DND-41 (cell line): ENCODE data around the gene MTOR.

ENCODE experiments used
- ATAC-seq: fragments of 200-7000 bp; cut with Tn5 transposase; 3 replicates; pipeline ENCODE4 v1.9.1; 2021; ENCODE audit warnings: low read depth; ENCODE audit not compliant: insufficient read depth
- DNase-seq: peaks from one replicate; pipeline ENCODE4 v3.0.0-alpha.2; 2020
- H2AFZ ChIP-seq: 2 replicates; pipeline ENCODE4 v1.6.0; 2012; ENCODE audit warnings: low read depth, low read length
- H3K27ac ChIP-seq: 2 replicates; pipeline ENCODE4 v1.5.1; 2012; ENCODE audit warnings: low read length, inconsistent platforms
- H3K27me3 ChIP-seq: fragments of 200-600 bp; sonication (generic); 2 replicates; pipeline ENCODE4 v1.6.0; 2012; ENCODE audit warnings: low read length, mild to moderate bottlenecking, inconsistent platforms; ENCODE audit not compliant: insufficient read depth, poor library complexity
- H3K36me3 ChIP-seq: 2 replicates; pipeline ENCODE4 v1.5.1; 2012; ENCODE audit warnings: low read length, inconsistent platforms; ENCODE audit not compliant: insufficient read depth
- H3K4me1 ChIP-seq: 2 replicates; pipeline ENCODE4 v1.5.1; 2012; ENCODE audit warnings: mild to moderate bottlenecking, low read length; ENCODE audit not compliant: insufficient read depth
- H3K4me2 ChIP-seq: 2 replicates; pipeline ENCODE4 v1.6.0; 2012; ENCODE audit warnings: mild to moderate bottlenecking, moderate library complexity, low read length, inconsistent platforms; ENCODE audit not compliant: insufficient read depth
- H3K4me3 ChIP-seq, 2 experiments: fragments of 200-600 bp in 1 of 2; shearing (Covaris generic) in 1 of 2; 2 replicates each; pipeline ENCODE4 v1.5.1; 2012 to 2016; ENCODE audit warnings: inconsistent platforms in 2 of 2, low read length in 2 of 2, mild to moderate bottlenecking in 2 of 2, low read depth in 1 of 2, moderate library complexity in 1 of 2
- H3K79me2 ChIP-seq: 2 replicates; pipeline ENCODE4 v1.6.0; 2012; ENCODE audit warnings: low read length, inconsistent platforms; ENCODE audit not compliant: insufficient read depth
- H3K9ac ChIP-seq: 2 replicates; pipeline ENCODE4 v1.6.0; 2012; ENCODE audit warnings: low read depth, mild to moderate bottlenecking, inconsistent platforms, low read length, moderate library complexity
- H3K9me3 ChIP-seq: 2 replicates; pipeline ENCODE4 v1.5.1; 2012; ENCODE audit warnings: low read length, moderate library complexity, mild to moderate bottlenecking, inconsistent platforms; ENCODE audit not compliant: insufficient read depth, severe bottlenecking
- H4K20me1 ChIP-seq: 2 replicates; pipeline ENCODE4 v1.6.0; 2012; ENCODE audit warnings: low read length; ENCODE audit not compliant: insufficient read depth
- CTCF ChIP-seq: IDR thresholded peaks from 2 replicates; pipeline ENCODE4 v1.5.1; 2012; ENCODE audit warnings: borderline replicate concordance, low read length, moderate library complexity, mild to moderate bottlenecking; ENCODE audit not compliant: poor library complexity, severe bottlenecking; ENCODE audit errors: extremely low read depth
- EZH2 ChIP-seq: IDR thresholded peaks from 3 replicates; pipeline ENCODE4 v1.6.1; 2012; ENCODE audit warnings: borderline replicate concordance, low read depth, mild to moderate bottlenecking, moderate library complexity, low read length, inconsistent platforms; ENCODE audit not compliant: severe bottlenecking

The MTOR gene

GRCh38 chr1:11130406-11130805, 131.9 kb downstream of the MTOR start:
- H3K9me3 ChIP-seq, result no peaks in the 10 kb centered on the region
- no peak for ATAC-seq
- no peak overlapping the region for H3K4me2 ChIP-seq
- TF ChIP-seq CTCF (no peak), EZH2 (no peak)
- H3K27me3 ChIP-seq, result no peaks in the 10 kb centered on the region
- no peaks in the 10 kb centered on the region for H3K79me2 ChIP-seq
- peaks cover 90% of the 10 kb centered on the region for H3K36me3 ChIP-seq
- H3K27ac ChIP-seq, result no peak overlapping the region
- H2AFZ ChIP-seq, result no peak overlapping the region
- no peak for DNase-seq
- H3K4me1 ChIP-seq, result no peaks in the 10 kb centered on the region
- no peaks in the 10 kb centered on the region for H4K20me1 ChIP-seq
- no peak overlapping the region for H3K4me3 ChIP-seq
- no peak overlapping the region for H3K9ac ChIP-seq

GRCh38 chr1:11129649-11130390, 132.5 kb downstream of the MTOR start:
- no peak for ATAC-seq
- H3K79me2 ChIP-seq, result no peaks in the 10 kb centered on the region
- H3K27me3 ChIP-seq, result no peaks in the 10 kb centered on the region
- no peaks in the 10 kb centered on the region for H3K4me1 ChIP-seq
- no peak overlapping the region for H2AFZ ChIP-seq
- TF ChIP-seq EZH2, result no peak
- DNase-seq, result no peak
- no peaks in the 10 kb centered on the region for H3K9me3 ChIP-seq
- H3K27ac ChIP-seq, result no peak overlapping the region
- no peaks in the 10 kb centered on the region for H4K20me1 ChIP-seq
- H3K9ac ChIP-seq, result no peak overlapping the region
- H3K4me2 ChIP-seq, result no peak overlapping the region
- peaks cover 95% of the 10 kb centered on the region for H3K36me3 ChIP-seq
- no peak overlapping the region for H3K4me3 ChIP-seq

GRCh38 chr1:11126569-11126968, 135.8 kb downstream of the MTOR start:
- Histone ChIP-seq H2AFZ (no peak overlapping the region), H3K9me3 (no peaks in the 10 kb centered on the region), H3K4me2 (no peak overlapping the region), H3K79me2 (no peaks in the 10 kb centered on the region), H3K27me3 (no peaks in the 10 kb centered on the region), H3K4me3 (no peak overlapping the region), H4K20me1 (no peaks in the 10 kb centered on the region), H3K36me3 (peaks cover 91% of the 10 kb centered on the region), H3K27ac (no peak overlapping the region), H3K9ac (no peak overlapping the region), H3K4me1 (no peaks in the 10 kb centered on the region)
- ATAC-seq (no peak), DNase-seq (no peak)
- TF ChIP-seq EZH2 (no peak), CTCF (no peak)

GRCh38 chr1:11125931-11126330, 136.4 kb downstream of the MTOR start:
- Histone ChIP-seq H2AFZ (no peak overlapping the region), H3K36me3 (peaks cover 91% of the 10 kb centered on the region), H3K4me3 (no peak overlapping the region), H3K4me2 (no peak overlapping the region), H3K27me3 (no peaks in the 10 kb centered on the region), H3K27ac (no peak overlapping the region), H4K20me1 (no peaks in the 10 kb centered on the region), H3K79me2 (no peaks in the 10 kb centered on the region), H3K9ac (no peak overlapping the region), H3K9me3 (no peaks in the 10 kb centered on the region), H3K4me1 (no peaks in the 10 kb centered on the region)
- DNase-seq (no peak), ATAC-seq (no peak)
- TF ChIP-seq CTCF (no peak), EZH2 (no peak)
